ENCODE results near the gene PRR20G.
"Not testable (repeated sequence)": the region's sequence is repeated elsewhere in the genome, so short reads cannot be mapped to it uniquely, and the experiment has no call there.

Gene PRR20G

DNA sequence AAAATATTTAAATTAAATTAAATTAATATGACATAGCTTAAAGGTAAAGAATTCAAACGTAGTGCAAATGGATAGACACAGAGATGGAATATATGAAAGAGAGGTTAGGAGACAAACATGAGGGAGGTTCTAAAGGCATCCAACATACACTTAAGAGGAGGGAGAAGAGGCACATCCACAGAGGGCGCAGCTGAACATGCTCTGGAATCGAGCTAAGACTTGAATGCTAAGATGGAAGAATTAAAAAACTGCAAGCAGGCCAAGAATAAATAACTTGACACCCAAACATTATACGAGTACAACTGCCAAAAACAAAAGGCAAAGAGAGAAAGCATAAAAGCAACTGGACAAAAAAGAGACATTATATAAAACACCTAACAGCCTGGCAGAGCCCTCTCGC is 9.1 kb upstream of the PRR20G start:
- DNase-seq: no peak

DNA sequence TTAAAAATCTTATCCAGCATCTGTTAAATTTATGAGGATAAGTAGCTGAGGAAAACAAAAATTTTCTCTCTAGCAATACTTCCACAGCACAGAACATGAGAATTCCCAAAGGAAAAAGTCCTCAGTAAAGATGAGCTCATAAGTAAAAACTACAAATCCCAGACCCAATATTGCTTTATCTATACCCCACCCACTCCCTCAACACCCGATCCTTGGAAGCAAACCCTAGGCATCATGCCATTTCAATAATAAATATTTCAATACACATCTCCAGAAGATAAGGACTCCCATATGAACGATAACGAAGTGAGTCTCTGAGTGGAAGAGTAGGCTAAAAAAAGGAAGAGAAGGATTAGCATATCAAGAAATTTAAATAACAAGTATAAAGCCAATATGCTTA is 8.3 kb upstream of the PRR20G start:
- no peak for DNase-seq

DNA sequence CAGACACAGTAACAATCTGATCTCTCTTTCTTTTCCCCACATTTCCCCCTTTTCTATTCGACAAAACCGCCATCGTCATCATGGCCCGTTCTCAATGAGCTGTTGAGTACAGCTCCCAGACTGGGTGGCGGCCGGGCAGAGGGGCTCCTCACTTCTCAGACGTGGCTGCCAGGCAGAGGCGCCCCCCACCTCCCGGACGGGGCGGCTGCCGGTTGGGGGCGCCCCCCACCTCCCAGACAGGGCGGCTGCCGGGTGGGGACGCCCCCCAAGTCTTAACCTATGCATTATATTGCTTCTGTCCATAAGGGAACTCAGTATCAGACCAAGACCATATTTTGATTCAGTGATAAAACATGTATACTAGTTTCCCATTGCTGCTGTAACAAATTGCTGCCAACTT is 5.8 kb upstream of the PRR20G start:
- not testable (repeated sequence) for DNase-seq

DNA sequence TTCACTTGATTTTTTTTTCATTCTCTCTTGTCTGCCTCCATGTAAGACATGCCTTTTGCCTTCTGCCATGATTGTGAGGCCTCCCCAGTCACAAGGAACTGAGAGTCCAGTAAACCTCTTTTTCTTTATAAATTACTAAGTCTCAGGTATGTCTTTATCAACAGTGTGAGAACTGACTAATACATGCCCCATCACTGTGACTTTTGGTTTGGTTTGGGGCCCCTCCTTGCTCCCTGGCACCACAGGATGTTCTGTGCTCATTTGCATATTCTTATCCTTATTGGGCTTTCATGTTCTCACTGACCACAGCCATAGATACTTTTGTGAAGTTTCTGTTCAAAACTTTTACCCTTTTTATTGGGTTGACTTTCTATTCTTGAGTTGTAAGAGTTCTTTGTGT is 3.8 kb upstream of the PRR20G start:
- no peak for DNase-seq

DNA sequence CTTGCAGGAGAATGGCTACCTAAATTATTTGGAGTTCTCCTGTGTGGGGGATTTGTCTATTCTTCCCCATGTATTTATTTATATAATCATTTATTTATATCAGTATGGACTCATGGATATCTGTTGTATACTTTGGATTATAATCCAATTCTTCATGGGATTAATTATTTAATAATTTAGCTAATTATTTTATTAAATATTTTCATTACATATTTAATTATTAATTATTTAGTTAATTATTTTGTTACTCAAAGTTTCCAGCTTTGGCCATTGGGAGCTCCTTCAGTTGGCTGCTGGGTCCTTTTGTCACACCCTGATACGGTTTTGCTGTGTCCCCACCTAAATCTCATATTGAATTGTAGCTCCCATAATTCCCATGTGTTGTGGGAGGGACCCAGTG is 3.3 kb upstream of the PRR20G start:
- no peak for DNase-seq

DNA sequence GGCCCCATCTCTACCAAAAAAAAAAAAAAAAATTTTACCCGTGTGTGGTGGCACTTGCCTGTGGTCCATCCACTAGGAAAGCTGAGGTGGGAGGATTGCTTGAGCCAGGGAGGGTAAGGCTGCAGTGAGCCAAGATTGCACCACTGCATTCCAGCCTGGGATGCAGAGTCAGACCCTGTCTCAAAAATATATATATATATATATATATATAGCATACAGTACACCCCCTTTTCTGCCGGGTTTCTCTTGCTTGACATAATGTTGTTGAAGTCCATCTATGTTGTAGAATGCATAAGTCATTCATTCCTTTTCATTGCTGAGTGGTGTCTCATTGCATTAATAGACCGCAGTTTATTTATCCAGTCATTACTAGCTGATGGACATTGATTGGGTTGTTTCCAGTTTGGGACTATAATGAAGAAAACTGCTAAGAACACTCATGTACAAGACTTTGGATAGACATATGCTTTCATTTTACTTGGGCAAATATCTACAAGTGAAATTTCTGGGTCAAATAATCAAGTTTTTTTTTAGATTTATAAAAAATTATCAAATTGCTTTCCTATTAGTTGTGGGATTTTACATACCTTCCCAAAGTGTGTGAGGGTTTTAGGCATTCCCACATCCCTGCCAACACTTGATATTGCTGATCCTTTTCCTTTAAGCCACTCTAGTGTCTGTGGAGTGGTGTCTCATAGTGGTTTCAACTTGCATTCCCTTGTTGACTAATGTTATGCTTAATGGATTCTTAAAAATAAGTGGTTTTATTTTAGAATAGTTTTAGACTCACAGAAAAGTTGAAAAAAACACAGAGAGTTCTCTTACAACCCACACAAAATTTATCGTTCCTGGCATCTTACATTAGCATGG is 2.1 kb upstream of the PRR20G start:
- no peak for DNase-seq

DNA sequence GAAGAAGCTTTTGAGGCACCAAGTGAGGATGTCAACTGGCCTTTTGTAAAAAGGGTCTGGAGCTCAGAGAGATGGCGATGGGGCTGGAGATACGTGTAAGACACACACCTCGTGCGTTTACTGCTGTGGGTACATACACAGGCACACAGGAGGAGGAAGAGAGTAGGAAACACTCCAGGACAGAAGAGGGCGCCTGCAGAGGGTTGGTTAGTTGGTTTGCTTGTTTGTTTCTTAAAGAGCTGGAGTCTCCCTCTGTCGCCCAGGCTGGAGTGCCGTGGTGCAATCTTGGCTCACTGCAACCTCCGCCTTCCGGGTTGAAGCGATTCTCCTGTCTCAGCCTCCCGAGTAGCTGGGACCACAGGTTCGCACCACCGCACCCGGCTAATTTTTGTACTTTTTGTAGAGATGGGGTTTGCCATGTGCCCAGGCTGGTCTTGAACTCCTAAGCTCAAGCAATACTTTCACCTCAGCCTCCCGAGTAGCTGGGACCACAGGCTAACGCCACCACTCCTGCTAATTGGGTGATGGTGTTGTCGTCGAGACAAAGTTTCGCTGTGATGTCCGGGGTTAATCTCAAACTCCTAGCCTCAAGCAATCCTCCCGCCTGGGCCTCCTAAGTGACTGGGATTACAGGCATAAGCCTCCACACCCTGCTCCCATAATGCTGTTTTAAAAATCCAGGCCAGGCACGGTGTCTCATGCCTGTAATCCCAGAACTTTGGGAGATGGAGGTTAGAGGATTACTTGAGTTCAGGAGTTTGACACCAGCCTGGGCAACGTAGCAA is 1.3 kb upstream of the PRR20G start:
- DNase-seq: no peak

DNA sequence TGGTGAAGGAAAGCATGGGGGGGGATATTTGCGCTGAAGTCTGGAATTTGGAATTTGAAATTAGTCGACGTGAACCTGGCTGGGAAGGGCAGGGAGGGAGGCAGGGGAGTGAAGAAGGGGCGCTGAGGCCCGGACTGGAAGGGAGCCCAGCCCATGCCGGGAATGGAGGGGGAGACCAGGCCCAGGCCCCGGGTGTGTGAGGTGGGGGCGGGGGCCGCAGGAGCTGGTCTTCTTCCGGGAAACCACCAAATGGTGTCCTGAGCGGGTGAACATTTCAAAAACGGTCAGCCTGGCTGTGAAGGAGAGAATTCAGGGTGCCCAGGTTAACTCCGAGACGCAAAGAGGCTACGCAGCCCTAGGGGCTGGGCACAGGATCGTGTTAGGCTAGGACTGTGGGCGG is 497 bp upstream of the PRR20G start:
- DNase-seq: no peak

DNA sequence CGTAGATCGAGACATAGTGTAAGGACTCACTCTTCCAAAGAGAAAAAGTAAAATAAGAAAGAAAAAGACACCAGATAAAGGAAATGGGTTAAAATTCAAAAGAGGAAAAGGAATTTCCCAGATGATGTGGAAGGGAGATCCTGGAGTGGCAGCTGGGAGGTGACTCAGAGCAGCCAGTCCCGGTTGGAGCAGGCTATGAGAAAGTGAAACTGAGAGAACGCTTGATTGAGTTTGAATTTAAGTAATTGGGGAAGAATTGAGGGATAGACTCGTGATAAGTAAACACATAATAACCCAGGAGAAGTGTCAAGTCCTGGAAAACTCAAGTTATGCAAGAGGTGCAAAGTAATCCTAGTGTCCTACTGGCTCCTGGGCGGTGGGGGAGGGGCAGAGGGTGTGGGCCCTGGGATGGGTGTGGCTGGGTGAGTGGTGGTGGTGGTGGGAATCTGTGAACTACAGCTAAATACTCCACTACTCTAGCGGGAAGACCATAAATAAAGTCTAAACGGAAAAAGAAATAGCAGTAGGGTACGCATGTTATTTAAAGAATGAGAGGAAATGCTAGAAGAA is 1.2 kb downstream of the PRR20G start:
- no peak for DNase-seq

DNA sequence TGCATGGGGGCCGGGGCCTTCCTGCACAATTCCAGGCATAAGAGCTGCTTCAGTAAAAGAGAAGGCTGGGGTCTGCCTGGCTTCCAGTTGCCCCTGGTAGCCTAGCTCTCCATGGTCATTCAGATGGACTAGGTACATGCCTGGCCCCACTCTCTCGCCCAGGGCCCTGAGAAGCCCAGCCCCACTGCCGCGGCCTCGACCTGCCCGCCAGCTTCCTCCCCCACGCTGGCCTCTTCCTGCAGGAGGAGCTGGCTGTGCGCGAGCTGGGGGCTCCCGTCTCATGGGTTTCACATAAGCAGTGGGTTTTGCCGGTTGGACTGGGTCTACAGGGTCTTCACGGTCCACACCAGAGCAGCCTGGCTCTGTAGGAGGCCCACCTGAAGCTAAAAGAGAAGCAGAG is 3.6 kb downstream of the PRR20G start:
- DNase-seq: no peak

DNA sequence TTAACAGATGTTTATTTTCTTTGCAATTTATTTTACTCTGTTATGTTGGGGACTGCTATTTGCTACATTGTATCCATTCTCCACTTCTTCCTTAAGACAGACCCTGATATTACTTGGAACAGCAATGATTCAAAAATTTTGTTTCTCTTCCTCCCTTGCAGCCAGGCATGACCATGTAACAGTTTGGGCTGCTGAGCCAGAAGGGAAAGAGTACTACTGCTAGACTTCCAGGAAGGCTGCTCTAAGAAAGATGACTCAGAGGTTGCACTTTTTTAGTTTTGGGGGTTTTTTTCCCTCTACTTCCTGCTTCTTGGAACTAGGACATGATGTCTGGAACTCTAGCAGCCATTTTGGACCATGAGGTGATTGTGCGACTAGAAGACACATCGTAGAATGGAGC is 10.3 kb downstream of the PRR20G start:
- no peak for DNase-seq

DNA sequence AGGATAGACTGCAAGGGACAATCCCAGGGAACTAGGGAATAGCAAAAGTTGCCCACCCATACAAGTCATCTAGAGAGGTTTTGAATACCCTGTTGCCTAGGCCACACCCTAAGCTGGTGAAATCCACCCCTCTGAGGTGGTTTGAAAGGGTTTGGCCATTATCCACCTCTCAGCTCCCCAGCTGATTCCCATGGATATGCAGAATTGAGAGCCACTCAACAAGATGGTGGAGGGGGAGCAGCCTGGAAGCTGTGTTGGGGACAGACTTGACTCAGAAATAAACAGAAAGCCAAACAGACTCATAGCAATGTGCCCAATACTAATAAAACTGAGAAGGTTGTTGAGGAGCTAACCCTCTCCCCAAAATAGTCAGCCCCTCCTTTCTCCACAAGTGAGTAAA is 10.9 kb downstream of the PRR20G start:
- no peak for DNase-seq

DNA sequence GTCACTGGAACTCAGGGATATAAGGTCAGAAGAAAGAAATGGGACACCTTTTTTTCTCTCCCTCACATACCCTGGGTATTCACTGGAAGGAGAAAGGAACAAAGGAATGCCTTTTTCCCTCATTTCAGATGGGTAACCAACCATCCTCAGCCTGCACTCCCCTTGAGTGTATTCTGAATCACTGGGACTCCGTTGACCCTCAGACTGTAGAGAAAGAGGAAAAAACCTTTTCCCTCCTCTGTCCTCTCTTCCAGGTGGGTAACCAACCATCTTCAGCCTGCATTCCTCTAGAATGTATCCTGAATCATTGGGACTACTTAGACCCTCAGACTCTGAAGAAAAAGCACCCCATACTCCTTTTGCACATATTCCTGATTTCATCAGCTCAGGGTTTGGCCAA is 11.4 kb downstream of the PRR20G start:
- no peak for DNase-seq

DNA sequence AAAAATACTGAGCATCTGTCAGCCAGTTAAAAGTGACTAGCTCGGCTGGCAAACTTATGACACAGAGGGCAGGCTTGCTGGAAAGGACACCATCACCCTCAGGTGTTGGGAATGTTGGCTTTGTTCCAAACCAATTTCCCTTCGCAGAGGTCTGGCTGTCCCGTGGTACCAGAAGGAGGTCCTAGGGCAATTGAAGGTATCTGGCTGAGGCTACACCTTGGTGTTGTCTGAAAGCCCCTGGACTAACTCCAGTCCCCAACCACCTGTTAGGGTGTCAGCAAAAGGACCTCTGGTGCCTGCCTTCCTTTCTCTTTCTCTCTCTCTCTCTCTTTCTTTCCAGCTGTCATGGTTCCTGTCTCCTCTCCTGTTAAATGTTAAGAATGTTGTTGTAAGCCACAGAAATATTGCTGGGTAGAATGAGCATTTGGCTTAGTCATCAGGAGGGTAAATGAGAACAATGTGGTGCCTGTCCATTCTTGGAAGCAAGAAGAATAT is 12.5 kb downstream of the PRR20G start:
- no peak for DNase-seq

DNA sequence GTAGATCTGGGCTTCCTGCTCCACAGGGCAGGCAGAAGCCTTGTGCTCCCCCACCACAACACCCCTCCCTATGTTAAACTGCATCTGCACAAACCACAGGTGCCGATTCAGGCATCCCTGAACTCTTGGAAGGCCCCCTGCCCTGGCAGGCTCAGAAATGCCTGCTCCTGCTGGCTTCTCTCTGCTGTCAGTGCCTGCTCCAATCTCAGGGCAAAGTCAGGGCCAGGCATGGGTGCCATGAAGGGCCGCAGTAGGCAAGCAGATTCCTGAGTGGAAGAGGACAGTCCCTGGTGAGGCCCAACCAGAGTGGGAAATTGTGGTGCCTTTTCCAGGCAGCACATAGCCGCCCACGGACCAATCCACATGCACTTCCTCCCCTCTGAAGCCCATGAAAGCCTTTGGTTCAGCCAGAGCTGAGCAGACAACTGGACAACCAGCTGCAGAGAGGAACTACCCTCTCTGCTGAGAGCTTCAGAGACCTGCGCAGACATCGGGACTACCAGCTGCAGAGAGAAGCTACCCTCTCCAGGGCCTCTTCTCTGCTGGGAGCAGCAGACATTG is 13.6 kb downstream of the PRR20G start:
- DNase-seq: no peak

DNA sequence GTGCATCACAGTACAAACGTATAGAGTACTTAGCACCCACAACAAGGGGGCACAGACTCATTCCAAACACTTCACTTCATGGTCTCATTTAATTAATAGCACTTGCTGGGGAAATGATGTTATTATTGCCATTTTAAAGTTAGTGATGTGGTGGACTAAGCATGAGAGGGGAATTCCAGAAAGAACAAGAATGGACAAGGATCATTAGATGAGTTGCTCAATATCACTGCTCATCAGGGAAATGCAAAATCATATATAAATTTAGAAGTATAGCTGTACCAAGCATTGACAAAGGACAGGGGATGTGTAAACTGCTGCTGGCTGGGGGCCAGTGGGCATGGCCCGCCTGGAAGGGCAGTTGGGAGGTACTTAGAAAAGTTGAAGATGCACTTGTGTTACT is 14.6 kb downstream of the PRR20G start:
- no peak for DNase-seq

DNA sequence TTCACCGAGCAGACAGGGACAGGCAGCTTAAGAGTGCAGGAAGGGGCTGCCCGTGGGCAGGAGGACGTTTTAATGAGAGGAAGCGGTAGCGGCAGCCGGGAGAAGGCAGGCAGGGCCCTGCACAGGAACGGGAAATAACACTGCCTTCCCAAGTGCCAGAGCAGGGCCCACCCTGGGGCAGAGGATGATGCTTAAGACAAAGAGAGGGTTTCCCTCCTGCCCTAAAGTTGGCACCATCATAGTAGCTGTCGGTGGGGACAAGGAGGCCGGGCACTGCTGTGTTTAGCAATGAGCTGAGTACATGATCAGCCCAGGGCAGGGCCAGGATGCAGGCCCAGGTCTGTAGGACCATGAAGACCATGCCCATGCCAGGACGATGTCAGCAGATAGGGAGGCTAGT is 21.7 kb downstream of the PRR20G start:
- DNase-seq: no peak

DNA sequence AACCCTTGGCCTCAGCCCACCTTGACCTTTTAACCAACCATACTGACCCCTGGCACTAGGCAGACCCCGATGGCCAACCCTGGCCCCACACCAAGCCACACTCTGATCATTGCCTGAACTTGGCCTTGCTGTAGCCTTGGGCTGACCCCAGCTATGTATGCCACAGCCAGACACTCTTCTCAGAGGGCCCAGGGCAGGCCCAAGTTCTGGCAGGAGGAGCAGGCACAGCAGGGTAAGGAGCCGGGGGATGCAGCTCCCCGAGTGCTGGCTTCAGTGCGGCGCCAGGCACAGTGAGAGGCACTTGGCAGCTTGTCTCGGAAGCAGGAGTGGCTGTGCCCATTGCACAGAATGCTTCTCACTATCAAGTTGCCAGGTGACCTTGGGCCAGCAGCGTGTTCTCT is 22.3 kb downstream of the PRR20G start:
- no peak for DNase-seq

DNA sequence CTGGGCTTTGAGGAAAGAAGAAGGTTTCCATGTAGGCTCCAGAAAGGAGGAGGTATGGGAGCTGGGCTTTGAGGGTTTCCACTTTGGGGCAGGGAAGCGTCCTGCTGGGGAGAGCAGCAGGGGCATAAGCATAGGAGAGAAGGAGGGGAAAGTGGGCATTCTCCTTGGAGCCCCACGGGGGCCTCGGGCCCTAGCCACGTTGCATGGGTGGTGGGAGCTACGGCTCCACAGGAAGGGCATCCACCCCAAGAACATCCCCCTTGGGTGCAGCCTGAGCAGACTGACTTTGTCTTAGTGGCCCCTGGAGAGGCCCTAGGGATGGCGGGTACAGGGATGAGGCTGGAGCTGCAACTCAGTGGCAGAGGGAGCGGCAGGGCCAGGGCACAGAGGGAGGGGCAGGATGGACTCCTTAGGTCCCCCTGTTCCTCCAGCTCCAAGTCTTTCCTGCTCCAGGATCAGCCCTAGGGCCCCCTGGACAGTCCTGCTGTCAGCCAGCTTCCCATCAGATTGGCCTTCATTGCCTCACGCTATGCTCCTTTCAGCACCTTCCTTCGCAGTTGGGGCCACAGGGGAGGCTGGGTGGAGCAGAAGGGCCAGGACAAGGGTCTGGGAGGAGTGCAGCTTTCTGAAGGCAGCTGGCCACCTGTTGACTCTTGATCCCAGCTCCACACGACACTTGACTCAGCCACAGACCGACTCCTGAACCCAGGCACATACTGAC is 22.9 kb downstream of the PRR20G start:
- DNase-seq: no peak

DNA sequence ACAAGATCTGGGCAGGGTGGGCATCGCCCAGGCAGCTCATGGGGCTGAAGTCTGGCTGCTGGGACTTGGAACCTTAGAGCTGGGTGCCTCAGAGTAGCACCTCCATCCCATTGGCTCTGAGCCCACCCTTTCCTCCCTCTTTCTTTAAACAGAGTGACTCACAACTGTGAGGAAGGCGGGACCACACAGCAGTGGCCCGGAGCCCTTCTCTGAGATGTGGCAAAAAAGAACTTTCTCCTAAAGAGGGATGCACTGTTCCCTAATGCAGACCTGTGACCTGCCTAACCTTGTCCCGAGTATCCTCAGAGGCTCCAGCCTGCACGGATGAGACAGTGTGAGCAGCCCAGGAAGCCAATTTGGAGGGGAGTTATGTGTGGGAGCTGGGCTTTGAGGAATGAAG is 23.6 kb downstream of the PRR20G start:
- DNase-seq: no peak

DNA sequence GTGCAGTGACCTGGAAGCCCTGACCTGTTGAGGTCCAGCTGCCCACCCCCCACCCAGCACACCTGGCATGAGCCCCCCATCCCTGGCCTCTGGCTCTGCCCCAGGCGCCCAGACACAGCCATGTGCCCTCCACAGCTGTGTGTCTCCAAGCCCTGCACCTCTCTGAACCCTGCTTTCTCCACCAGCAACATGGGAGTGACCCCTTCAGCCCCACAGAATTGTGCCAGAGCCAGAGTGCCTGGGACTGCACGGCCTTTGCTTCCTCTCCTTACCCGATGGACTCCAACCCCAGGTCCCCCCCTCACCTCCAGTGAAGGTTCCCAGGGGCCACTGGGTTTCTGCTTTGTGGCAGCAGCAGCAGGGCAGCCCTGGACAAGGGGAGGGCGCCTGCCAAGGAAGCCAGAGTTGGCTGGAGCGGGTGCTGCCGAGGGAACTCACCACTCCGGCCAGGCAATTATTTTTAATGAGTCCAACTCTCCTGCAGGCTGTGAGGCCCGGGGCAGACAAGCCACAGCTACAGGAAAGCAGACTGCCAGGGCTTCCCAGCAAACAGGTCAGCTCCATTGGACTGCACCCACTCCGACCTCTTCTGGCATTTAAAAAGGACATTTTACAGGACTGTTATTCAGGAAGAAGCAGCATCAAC is 24.1 kb downstream of the PRR20G start:
- no peak for DNase-seq

DNA sequence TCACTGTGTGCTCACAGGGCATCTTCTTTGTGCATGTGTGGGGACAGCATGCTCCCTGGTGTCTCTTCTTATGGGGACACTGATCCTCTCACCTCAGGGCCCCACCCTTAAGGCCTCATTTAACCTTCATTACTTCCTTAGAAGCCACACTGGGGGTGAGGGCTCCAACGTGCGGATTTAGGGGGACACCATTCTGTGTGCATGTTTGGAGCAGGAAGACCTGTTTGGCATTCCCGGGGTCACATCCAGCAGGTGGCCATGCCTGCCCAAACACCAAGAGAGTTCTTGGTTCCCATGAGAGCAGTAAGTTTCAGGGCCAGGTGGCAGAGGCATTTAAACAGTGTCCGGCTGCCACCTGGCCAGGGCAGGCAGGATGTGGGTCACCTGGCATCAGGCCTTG is 24.8 kb downstream of the PRR20G start:
- DNase-seq: no peak

Measured in activated CD4-positive, CD25-positive, alpha-beta regulatory T cell (primary cell).